ENCODE measurements around the gene KNOP1. TPM values are rescaled to one million over a fixed set of nuclear protein-coding genes. Genes with fewer than 3 reads are reported as not detected.

The KNOP1 gene
- total RNA-seq, 4 donors from 2014 or later = 5.7 to 19.4 (median 13.8) TPM

GRCh38 chr16:19749571-19750080 lies 31.6 kb upstream of the KNOP1 start:
- TF ChIP-seq, protein P1, sequence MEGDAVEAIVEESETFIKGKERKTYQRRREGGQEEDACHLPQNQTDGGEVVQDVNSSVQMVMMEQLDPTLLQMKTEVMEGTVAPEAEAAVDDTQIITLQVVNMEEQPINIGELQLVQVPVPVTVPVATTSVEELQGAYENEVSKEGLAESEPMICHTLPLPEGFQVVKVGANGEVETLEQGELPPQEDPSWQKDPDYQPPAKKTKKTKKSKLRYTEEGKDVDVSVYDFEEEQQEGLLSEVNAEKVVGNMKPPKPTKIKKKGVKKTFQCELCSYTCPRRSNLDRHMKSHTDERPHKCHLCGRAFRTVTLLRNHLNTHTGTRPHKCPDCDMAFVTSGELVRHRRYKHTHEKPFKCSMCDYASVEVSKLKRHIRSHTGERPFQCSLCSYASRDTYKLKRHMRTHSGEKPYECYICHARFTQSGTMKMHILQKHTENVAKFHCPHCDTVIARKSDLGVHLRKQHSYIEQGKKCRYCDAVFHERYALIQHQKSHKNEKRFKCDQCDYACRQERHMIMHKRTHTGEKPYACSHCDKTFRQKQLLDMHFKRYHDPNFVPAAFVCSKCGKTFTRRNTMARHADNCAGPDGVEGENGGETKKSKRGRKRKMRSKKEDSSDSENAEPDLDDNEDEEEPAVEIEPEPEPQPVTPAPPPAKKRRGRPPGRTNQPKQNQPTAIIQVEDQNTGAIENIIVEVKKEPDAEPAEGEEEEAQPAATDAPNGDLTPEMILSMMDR (IDR thresholded peaks at IDR 0.05; ENCODE audit: low read depth) = no peak

DNA sequence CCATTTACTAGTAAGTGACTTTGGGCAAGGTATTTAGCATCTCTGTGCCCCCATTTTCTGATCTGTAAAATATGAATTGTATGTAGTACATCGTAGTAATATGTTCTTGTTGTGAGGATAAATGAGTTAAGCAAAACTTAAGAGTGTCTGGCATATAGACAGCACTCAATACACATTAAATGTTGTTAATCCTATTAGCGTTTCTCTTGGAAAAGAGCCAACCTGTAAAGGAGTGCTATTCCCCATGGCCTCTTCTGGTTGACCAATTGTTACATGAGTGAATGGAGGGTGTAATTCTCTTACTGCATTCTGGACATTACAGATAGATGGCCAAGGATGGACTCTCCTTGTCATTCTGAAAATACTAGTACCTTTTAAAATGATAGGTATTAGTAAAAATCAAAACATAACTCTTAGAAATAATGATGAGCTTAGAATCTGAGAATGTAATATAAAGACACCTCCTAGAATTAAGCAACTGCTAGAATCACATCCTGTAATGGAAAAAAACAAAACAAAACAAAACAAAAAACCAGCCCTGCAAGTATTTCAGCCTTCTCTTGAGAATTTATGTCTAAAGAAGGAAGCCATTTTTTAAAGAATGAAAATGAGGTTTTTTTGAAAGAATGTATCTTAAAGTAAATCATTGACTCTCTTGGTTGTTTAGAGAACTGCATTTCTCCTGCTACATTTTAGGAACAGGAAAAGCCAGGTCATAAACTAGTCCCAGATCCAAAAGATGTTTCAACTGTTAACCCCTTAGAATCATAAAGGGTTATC lies 30.6 kb upstream of the KNOP1 start:
- TF ChIP-seq, protein P1 (IDR thresholded peaks at IDR 0.05; ENCODE audit: low read depth) = no peak

DNA sequence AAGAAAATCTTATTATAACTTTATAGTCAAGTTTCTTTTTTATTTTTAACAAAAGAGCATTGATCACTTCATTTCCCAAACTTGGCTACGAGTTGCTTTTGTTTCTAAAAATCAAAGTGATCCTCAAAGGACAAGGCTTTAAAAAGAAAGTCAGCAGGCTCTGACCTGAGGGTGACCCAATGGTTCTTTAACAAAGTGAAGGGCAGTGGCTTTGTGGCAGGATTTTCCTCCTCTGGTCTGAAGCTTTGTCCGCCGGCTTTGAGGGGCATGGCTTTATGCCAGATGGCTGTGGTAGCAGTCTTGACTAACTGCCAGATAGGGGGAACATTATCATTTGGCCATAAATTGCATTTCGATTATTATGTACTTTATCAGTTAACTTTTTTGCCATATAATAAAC lies 28.5 kb upstream of the KNOP1 start:
- TF ChIP-seq, protein P1 (IDR thresholded peaks at IDR 0.05; ENCODE audit: low read depth) = no peak

GRCh38 chr16:19745286-19746010 lies 27.4 kb upstream of the KNOP1 start:
- TF ChIP-seq, protein P1 (IDR thresholded peaks at IDR 0.05; ENCODE audit: low read depth) = no peak

DNA sequence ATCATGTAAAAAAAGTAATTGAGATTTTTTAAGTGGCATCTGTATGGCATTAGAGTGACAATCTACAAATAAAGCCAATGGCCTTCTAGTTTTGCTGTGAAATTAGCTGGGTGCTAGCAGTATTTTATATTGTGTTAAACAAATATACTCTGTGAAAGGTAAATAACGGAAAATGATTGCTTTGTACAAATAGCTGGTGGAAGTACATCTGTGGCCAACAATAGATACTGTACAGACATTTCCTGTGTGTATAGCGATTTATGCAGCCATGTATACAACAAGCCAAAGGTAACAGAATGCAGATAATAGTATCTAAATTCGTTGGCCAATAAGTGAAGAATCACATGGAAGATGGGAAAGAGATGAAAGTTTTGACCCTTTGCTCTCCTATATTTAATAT lies 26.6 kb upstream of the KNOP1 start:
- TF ChIP-seq, protein P1 (IDR thresholded peaks at IDR 0.05; ENCODE audit: low read depth) = no peak

GRCh38 chr16:19743816-19744159 lies 25.8 kb upstream of the KNOP1 start:
- TF ChIP-seq, protein P1 (IDR thresholded peaks at IDR 0.05; ENCODE audit: low read depth) = no peak

DNA sequence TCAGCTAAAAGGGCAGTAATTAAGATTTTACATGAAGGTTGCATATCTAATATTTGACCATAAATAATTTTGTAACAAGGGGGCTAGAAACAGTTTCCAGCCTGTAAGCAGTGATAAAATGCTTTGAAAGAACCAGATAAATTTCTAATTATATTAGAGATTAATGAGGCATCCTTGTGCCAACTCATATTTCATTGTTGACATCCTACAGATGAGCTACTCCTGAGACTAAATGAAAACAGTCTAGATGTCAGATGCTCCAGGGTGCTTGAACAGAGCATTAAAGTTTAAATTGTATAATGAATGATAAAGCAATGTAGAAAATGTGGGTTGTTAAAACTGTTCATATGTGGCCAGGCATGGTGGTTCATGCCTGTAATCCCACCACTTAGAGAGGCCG lies 23.3 kb upstream of the KNOP1 start:
- TF ChIP-seq, protein P1 (IDR thresholded peaks at IDR 0.05; ENCODE audit: low read depth) = no peak
